Measurements from ENCODE around the gene RALGPS2.
"Not testable (repeated sequence)": the region's sequence is repeated elsewhere in the genome, so short reads cannot be mapped to it uniquely, and the experiment has no call there.

Gene RALGPS2

DNA sequence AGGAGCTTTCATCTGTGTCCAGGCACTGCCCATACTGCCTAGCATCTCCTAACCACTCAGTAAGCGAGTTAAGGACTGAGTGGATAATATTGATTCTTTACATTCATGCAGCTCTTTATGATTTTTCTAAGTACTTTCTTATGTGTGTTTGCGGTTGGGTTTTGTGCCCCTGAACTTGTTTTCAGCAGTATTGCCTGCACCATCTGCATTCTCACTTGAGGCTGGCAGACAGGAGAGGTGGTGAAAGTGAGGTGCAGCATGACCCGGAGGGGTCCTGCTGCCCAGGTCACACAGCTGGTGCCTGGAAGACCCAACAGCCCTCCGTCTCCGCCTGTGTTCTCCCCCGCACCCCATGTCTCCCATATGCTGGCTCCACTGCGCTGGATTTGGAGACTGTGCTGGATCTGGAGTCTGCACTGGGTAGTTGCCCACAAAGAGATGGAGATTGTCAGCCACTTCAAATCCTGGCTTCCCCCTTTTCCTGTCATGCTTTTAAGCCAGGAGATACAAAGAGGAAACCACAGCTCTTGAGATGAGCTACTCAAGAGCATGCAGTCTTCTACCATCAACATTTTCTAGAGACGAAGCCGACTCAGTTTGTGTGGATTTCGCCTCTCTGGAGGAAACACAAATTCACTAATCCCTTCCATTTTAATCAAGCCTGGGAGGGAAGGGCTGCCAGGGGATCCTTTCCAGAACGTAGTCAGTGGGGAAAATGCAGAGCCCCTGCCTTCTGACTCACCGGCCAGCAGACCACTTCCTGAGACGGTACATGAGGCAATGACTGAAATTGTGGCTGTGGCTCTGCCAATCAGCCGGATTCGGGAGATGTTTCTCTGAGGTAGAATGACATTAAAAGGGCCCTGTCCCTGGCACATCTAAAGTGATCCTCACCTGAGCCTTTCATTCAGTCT lies 217.5 kb downstream of the RALGPS2 start:
- DNase-seq (ENCODE audit: low spot score): no peak

DNA sequence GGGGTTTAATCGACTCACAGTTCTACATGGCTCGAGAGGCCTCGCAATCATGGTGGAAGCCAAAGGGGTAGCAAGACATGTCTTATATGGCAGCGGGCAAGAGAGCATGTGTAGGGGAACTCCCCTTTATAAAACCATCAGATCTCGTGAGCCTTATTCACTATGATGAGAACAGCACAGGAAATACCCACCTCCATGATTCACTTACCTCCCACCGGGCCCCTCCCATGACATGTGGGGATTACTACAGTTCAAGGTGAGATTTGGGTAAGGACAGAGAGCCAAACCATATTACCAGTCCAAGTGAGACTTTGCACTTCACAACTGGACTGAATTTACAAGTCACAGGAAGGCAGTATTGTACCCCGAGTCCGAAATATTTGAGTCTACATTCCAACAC lies 219.7 kb downstream of the RALGPS2 start:
- no peak for DNase-seq (ENCODE audit: low spot score)

GRCh38 chr1:178945763-178946266 lies 220.8 kb downstream of the RALGPS2 start:
- no peak for DNase-seq (ENCODE audit: low spot score)

- DNase-seq (ENCODE audit: low spot score): no peak
These were observed 221.4 kb downstream of the RALGPS2 start for GRCh38 chr1:178946416-178946815.

GRCh38 chr1:178946855-178947676 lies 222.0 kb downstream of the RALGPS2 start:
- DNase-seq (ENCODE audit: low spot score): no peak

DNA sequence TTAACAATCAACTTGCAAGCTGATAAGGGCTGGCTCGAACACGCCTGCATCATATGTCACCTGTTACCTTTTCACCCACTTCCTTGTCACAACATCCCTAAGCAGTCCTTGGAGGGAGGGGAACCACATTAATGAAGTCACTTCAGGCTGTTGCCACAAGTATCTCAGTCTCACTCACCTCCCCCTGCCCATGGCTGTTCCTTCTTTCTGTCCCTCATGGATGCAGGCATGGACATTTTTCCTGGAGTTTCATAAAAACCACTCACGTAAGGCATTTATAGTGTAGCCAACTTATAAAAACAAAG lies 222.6 kb downstream of the RALGPS2 start:
- no peak for DNase-seq (ENCODE audit: low spot score)

- DNase-seq (ENCODE audit: low spot score): no peak
These were observed 223.6 kb downstream of the RALGPS2 start for GRCh38 chr1:178948676-178949075.

DNA sequence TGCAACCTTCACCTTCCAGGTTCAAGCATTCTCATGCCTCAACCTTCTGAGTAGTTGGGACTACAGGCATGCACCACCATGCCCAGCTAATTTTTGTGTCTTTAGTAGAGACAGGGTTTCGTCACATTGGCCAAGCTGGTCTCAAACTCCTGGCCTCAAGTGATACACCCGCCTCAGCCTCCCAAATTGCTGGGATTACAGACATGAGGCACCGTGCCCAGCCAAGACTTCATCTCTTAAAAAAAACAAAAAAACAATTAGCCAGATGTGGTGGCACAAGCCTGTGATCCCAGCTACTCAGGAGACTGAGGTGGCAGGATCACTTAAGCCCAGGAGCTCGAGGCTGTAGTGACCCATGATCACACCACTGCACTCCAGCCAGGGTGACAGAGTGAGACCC lies 224.8 kb downstream of the RALGPS2 start:
- DNase-seq (ENCODE audit: low spot score): not testable (repeated sequence)

- DNase-seq (ENCODE audit: low spot score): no peak
These were observed 226.6 kb downstream of the RALGPS2 start for GRCh38 chr1:178951600-178951999.

- DNase-seq (ENCODE audit: low spot score): no peak
These were observed 228.0 kb downstream of the RALGPS2 start for GRCh38 chr1:178953034-178953433.

DNA sequence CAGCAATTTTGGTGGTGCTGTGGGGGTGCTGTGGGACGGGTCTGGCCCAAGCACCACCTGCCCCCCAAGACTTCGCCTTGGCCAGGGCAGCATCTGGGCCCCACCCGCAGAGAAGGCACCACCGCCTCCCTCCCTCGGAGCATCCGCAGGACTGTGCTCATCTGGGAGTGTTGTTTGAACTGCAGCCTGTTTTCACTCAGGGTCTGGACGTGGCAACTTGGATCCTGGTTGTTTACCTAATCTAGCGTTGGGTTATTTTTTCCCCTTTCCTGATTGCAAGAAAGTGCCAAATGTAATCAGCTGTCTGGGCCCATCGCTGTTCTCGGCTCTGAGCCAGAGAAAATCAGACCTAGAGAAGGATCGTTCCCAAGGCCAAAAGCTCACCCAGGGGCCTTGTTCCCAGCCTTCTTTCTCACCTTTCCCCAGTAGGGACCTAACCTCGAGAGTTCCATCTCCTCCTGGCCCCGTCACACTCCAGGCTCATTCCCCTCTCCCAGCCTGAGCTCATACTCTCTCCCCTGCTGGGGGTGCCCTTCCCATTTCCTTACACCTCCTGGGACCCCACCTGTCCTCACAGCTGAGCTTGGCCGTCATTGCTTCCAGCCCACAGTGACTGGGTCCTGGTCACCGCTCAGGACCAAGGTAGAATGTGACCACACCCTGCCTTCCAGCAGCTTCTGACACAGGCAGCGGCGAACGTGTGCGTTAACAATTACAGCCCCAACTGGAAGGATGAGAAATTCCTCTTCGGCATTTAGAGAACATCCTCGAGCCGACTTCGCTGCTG lies 228.7 kb downstream of the RALGPS2 start:
- DNase-seq (ENCODE audit: low spot score): no peak

DNA sequence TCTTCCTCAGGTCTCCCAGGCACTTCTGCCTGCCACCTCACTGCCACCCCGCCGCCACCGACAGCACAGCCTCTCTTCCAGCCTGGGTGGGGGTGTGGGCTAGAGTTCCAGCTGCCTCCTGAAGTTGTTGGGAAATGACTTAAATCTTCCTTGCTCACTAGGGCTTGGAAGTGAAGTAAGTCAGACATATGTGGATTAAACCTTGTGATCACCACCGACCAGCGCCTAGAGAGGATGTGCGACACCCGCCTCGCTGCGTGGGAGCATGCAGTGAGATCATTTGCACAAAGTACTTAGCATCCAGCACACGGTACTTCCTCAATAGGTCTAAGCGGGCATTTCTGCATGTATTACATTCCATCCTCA lies 229.3 kb downstream of the RALGPS2 start:
- no peak for DNase-seq (ENCODE audit: low spot score)

DNA sequence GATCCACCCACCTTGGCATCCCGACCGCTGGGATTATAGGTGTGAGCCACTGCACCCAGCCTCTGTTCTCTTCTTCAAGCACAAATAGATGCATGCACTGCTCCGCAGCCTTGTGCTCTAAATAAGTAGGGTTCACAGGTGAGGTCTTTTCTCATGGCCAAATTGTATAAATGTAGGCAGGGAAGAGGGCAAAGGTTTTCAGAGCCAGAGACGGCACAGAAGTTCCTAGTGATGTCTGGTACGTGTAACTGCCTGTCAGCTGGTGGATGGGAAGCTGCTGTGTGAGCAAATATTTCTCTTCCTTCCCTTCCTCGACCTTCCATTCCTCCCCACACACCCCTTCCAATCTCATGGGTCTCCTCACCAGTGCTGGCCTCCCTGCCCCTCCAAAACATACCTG lies 229.9 kb downstream of the RALGPS2 start:
- no peak for DNase-seq (ENCODE audit: low spot score)

- DNase-seq (ENCODE audit: low spot score): no peak
These were observed 230.4 kb downstream of the RALGPS2 start for GRCh38 chr1:178955391-178955954.

DNA sequence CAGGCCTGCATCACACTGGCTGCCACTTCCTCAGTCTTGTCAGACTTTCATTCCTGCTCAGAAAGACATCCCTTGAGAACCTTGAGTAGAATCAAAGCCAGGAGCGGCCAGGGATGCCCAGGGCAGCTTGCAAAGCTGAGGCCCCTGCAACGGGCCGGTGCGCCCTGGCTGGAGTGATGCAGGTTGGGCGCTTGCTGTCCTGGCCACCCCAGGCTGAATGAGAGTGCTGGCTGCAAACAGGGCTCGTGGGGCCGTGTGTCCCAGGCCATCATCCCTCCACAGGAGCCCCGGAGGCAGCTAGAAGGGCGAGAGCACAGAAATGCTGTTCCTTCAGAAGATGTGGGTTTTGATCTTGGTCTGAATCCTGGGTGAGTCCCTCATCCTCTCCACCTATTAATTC lies 233.4 kb downstream of the RALGPS2 start:
- DNase-seq (ENCODE audit: low spot score): no peak

- DNase-seq (ENCODE audit: low spot score): no peak
These were observed 234.8 kb downstream of the RALGPS2 start for GRCh38 chr1:178959543-178960460.

GRCh38 chr1:178960482-178961240 lies 235.6 kb downstream of the RALGPS2 start:
- DNase-seq (ENCODE audit: low spot score): no peak

GRCh38 chr1:178961331-178961730 lies 236.3 kb downstream of the RALGPS2 start:
- DNase-seq (ENCODE audit: low spot score): no peak

DNA sequence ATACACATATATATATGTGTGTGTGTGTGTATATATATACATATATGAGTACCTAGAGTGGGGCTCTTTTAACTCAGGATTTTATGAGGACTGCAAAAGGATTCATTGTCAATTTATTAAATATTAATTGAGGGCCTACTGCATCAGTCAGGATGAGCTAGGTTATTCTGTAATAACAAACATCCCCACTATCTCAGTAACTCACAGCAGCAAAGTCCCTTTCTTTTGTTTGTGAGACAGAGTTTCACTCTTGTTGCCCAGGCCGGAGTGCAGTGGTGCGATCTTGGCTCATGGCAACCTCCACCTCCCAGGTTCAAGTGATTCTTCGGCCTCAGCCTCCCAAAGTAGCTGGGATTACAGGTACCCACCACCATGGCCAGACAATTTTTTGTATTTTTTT lies 236.8 kb downstream of the RALGPS2 start:
- no peak for DNase-seq (ENCODE audit: low spot score)

Data from CD4-positive, alpha-beta T cell treated with Interleukin-15 for 4 hours (primary cell).